Skeletal muscle satellite cell (primary cell): ENCODE data around the gene ZNF174.

ENCODE experiments used
- H3K27me3 ChIP-seq: 2 replicates; pipeline ENCODE4 v1.7.0; 2013; ENCODE audit warnings: low read length; ENCODE audit not compliant: control insufficient read depth, insufficient read depth
- H3K36me3 ChIP-seq: 2 replicates; pipeline ENCODE4 v1.7.0; 2013; ENCODE audit warnings: mild to moderate bottlenecking, control low read depth, low read length; ENCODE audit not compliant: insufficient read depth
- H3K4me1 ChIP-seq: 2 replicates; pipeline ENCODE4 v1.7.0; 2013; ENCODE audit warnings: low read length; ENCODE audit not compliant: control insufficient read depth, insufficient read depth
- H3K4me2 ChIP-seq: 2 replicates; pipeline ENCODE4 v1.7.0; 2013; ENCODE audit warnings: mild to moderate bottlenecking, low read length
- H3K4me3 ChIP-seq: 2 replicates; pipeline ENCODE4 v1.7.0; 2013; ENCODE audit warnings: low read length
- H3K9ac ChIP-seq: 2 replicates; pipeline ENCODE4 v1.7.0; 2013; ENCODE audit warnings: mild to moderate bottlenecking, low read depth, low read length, moderate library complexity
- H3K9me3 ChIP-seq: replicated peaks from 2 replicates; pipeline ENCODE4 v1.7.0; 2013; ENCODE audit warnings: mild to moderate bottlenecking, control low read depth, low read length

The ZNF174 gene

GRCh38 chr16:3444032-3444388 is 43.0 kb downstream of the ZNF174 start:
- Histone ChIP-seq H3K9me3 (no peaks in the 10 kb centered on the region), H3K9ac (peak overlapping the region; percentile 91), H3K4me3 (peak overlapping the region; percentile 77), H3K4me2 (peak overlapping the region; percentile 78), H3K4me1 (no peaks in the 10 kb centered on the region), H3K36me3 (peaks cover 17% of the 10 kb centered on the region), H3K27me3 (no peaks in the 10 kb centered on the region)

- peaks cover 24% of the 10 kb centered on the region for H3K4me1 ChIP-seq
- H3K27me3 ChIP-seq: no peaks in the 10 kb centered on the region
- H3K4me2 ChIP-seq: no peak overlapping the region
- H3K36me3 ChIP-seq: no peaks in the 10 kb centered on the region
- H3K9ac ChIP-seq: no peak overlapping the region
- H3K4me3 ChIP-seq: no peak overlapping the region
- no peaks in the 10 kb centered on the region for H3K9me3 ChIP-seq
These were observed 53.1 kb downstream of the ZNF174 start for GRCh38 chr16:3454093-3454492.

DNA sequence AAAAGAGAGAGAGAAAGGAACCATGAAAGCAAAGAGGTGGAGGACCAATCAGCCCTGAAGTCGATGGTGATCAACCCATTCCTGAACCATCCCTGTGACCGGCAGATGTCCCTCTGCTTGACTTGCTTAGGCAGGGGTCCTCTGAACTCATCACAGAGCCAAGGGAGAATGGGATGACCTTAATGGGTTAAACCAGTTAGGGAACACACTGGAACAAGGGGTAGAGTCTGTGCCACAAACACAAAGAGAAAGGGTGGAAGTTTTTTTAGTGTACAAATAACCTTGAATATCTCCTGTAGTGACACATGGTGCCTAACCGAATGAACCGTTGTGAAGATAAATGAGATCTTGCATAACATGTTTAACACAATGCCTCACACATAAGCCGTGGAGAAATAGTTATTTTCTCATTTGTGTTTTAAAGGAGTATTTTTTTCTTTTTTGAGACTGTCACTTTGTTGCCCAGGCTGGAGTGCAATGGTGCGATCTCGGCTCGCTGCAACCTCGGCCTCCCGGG is 53.7 kb downstream of the ZNF174 start:
- no peaks in the 10 kb centered on the region for H3K9me3 ChIP-seq
- H3K36me3 ChIP-seq: no peaks in the 10 kb centered on the region
- H3K4me1 ChIP-seq: peaks cover 30% of the 10 kb centered on the region
- no peak overlapping the region for H3K9ac ChIP-seq
- no peak overlapping the region for H3K4me3 ChIP-seq
- no peaks in the 10 kb centered on the region for H3K27me3 ChIP-seq
- H3K4me2 ChIP-seq: no peak overlapping the region

- Histone ChIP-seq H3K27me3 (no peaks in the 10 kb centered on the region), H3K9me3 (no peaks in the 10 kb centered on the region), H3K9ac (peak overlapping the region; percentile 95), H3K36me3 (no peaks in the 10 kb centered on the region), H3K4me3 (peak overlapping the region; percentile 82), H3K4me1 (peaks cover 34% of the 10 kb centered on the region), H3K4me2 (peak overlapping the region; percentile 90)
These were observed 56.6 kb downstream of the ZNF174 start for GRCh38 chr16:3457434-3458252.

- peak overlapping the region; percentile 92 for H3K4me2 ChIP-seq
- peak overlapping the region; percentile 82 for H3K4me3 ChIP-seq
- H3K4me1 ChIP-seq: peaks cover 34% of the 10 kb centered on the region
- H3K36me3 ChIP-seq: no peaks in the 10 kb centered on the region
- H3K9ac ChIP-seq: peak overlapping the region; percentile 95
- H3K27me3 ChIP-seq: no peaks in the 10 kb centered on the region
- no peaks in the 10 kb centered on the region for H3K9me3 ChIP-seq
These were observed 57.4 kb downstream of the ZNF174 start for GRCh38 chr16:3458278-3458851.

GRCh38 chr16:3458852-3459361 is 57.9 kb downstream of the ZNF174 start:
- H3K9ac ChIP-seq: peak overlapping the region; percentile 95
- peak overlapping the region; percentile 92 for H3K4me2 ChIP-seq
- no peaks in the 10 kb centered on the region for H3K9me3 ChIP-seq
- H3K27me3 ChIP-seq: no peaks in the 10 kb centered on the region
- H3K36me3 ChIP-seq: no peaks in the 10 kb centered on the region
- peaks cover 34% of the 10 kb centered on the region for H3K4me1 ChIP-seq
- peak overlapping the region; percentile 82 for H3K4me3 ChIP-seq
